HepG2 (cell line): ENCODE measurements around the gene ISLR. TPM values are rescaled to one million over a fixed set of nuclear protein-coding genes. Genes with fewer than 3 reads are reported as not detected.

Experiments used
- ATAC-seq: fragments of 200-7000 bp; cut with Tn5 transposase; 3 replicates; pipeline ENCODE4 v1.9.1; 2020; ENCODE audit warnings: mild to moderate bottlenecking, moderate library complexity
- BruUV-seq: library from RNA; stranded (reverse); fragments of 400-500 nt; replicated peaks from 2 replicates; lab custom pipeline; 2021; lab: Mats Ljungman, UMichigan
- CTCF ChIA-PET: fragments of 300-600 bp; formaldehyde crosslinking; extraction: SDS; loops from one replicate; lab custom pipeline; 2021; ENCODE audit warnings: low total read pairs, inconsistent platforms, low intra/inter-chr PET ratio; lab: Yijun Ruan, JAX
- POLR2A ChIA-PET: fragments of 350-600 bp; sonication (Branson Sonifier 250); formaldehyde crosslinking; loops from one replicate; lab custom pipeline; 2020; ENCODE audit warnings: antibody characterized with exemption, inconsistent platforms; lab: Yijun Ruan, JAX
- DNase-seq: peaks from one replicate; pipeline ENCODE4 v3.0.0-alpha.2; 2015; ENCODE audit warnings: low spot score
- FAIRE-seq: peaks from 3 replicates; lab custom pipeline; 2011; peaks lifted over from hg19 to GRCh38; lab: Jason Lieb, UNC
- H2AFZ ChIP-seq: one replicate; pipeline ENCODE4 v1.6.1; 2011; ENCODE audit warnings: low read length, inconsistent platforms
- H3K27ac ChIP-seq: fragments of 300-600 bp; 3 replicates; pipeline ENCODE4 v1.8.0; 2011; ENCODE audit warnings: mixed run types, mild to moderate bottlenecking, mixed read lengths, low read length, inconsistent platforms; ENCODE audit not compliant: insufficient read depth; ENCODE audit errors: extremely low read length
- H3K27me3 ChIP-seq, 2 experiments: fragments of 200-600 bp in 1 of 2; 2 replicates in 1 of 2; 3 replicates in 1 of 2; pipeline versions ENCODE4 v1.6.0 to v1.8.0; 2011; ENCODE audit warnings: low read length in 2 of 2, mild to moderate bottlenecking in 2 of 2, moderate library complexity in 2 of 2, inconsistent platforms in 1 of 2; ENCODE audit not compliant: insufficient read depth in 2 of 2, control insufficient read depth in 1 of 2
- H3K36me3 ChIP-seq, 2 experiments: fragments of 200-600 bp in 1 of 2; replicated peaks in 1 of 2; 2 replicates in 1 of 2; 3 replicates in 1 of 2; pipeline versions ENCODE4 v1.5.1 to v1.8.0; 2011; ENCODE audit warnings: low read length in 2 of 2, inconsistent platforms in 1 of 2; ENCODE audit not compliant: insufficient read depth in 2 of 2, control insufficient read depth in 1 of 2
- H3K4me1 ChIP-seq: 2 replicates; pipeline ENCODE4 v1.5.1; 2012; ENCODE audit warnings: low read length, inconsistent platforms; ENCODE audit not compliant: insufficient read depth
- H3K4me2 ChIP-seq: 2 replicates; pipeline ENCODE4 v1.6.0; 2011; ENCODE audit warnings: low read depth, low read length, inconsistent platforms
- H3K4me3 ChIP-seq, 3 experiments: fragments of 200-600 bp in 1 of 3; sonication (generic), shearing (Covaris generic) in 1 of 3; replicated peaks in 1 of 3; 2 replicates each; pipeline ENCODE4 v1.5.1; 2011 to 2016; ENCODE audit warnings: low read length in 3 of 3, inconsistent platforms in 2 of 3, low read depth in 2 of 3, mild to moderate bottlenecking in 2 of 3, control low read depth in 1 of 3, mixed read lengths in 1 of 3; ENCODE audit not compliant: insufficient read depth in 1 of 3
- H3K79me2 ChIP-seq: one replicate; pipeline ENCODE4 v1.6.1; 2011; ENCODE audit warnings: low read length, inconsistent platforms; ENCODE audit not compliant: insufficient read depth
- H3K9ac ChIP-seq: 2 replicates; pipeline ENCODE4 v1.6.0; 2011; ENCODE audit warnings: mild to moderate bottlenecking, low read depth, low read length, inconsistent platforms; ENCODE audit not compliant: insufficient read depth
- H3K9me3 ChIP-seq: 2 replicates; pipeline ENCODE4 v1.5.1; 2012; ENCODE audit warnings: mild to moderate bottlenecking, low read length
- H4K20me1 ChIP-seq: 2 replicates; pipeline ENCODE4 v1.6.0; 2011; ENCODE audit warnings: inconsistent platforms, mild to moderate bottlenecking, low read length, moderate library complexity; ENCODE audit not compliant: insufficient read depth
- ATF7 ChIP-seq, 2 experiments: fragments of 450-650 bp in 1 of 2; sonication (generic) in 1 of 2; formaldehyde crosslinking in 1 of 2; IDR thresholded peaks; 2 replicates each; pipeline versions ENCODE4 v1.4.0 to v1.6.1; 2016 to 2020; ENCODE audit warnings: antibody characterized with exemption in 1 of 2, mild to moderate bottlenecking in 1 of 2, missing genetic modification reagents in 1 of 2
- EHMT2 ChIP-seq: fragments of 200-600 bp; sonication (generic); IDR thresholded peaks from 2 replicates; pipeline ENCODE4 v1.7.0; 2017; ENCODE audit warnings: antibody characterized with exemption, low read depth, low read length, borderline replicate concordance
- FOXC1 ChIP-seq: sonication (generic); formaldehyde crosslinking; IDR thresholded peaks from 2 replicates; pipeline ENCODE4 v1.8.0; 2022; ENCODE audit warnings: mild to moderate bottlenecking, missing genetic modification reagents, borderline replicate concordance
- HOXA3 ChIP-seq: sonication (generic); formaldehyde crosslinking; IDR thresholded peaks from 2 replicates; pipeline ENCODE4 v1.5.0; 2020; ENCODE audit warnings: missing genetic modification reagents
- HOXA7 ChIP-seq: sonication (generic); formaldehyde crosslinking; IDR thresholded peaks from 2 replicates; pipeline ENCODE4 v1.8.1; 2022; ENCODE audit warnings: mild to moderate bottlenecking, missing genetic modification reagents, moderate library complexity
- MLLT10 ChIP-seq: sonication (generic); formaldehyde crosslinking; IDR thresholded peaks from 2 replicates; pipeline ENCODE4 v1.4.0; 2020; ENCODE audit warnings: missing genetic modification reagents
- MXD4 ChIP-seq: IDR thresholded peaks from 2 replicates; pipeline ENCODE4 v1.6.1; 2016; ENCODE audit warnings: mild to moderate bottlenecking, missing biosample characterization, missing genetic modification reagents
- NCOA5 ChIP-seq: sonication (generic); formaldehyde crosslinking; IDR thresholded peaks from 2 replicates; pipeline ENCODE4 v1.4.0; 2020; ENCODE audit warnings: missing genetic modification reagents
- NFKBIZ ChIP-seq: IDR thresholded peaks from 2 replicates; pipeline ENCODE4 v1.6.1; 2018; ENCODE audit warnings: missing genetic modification reagents, missing compliant biosample characterization
- NFYC ChIP-seq: IDR thresholded peaks from 2 replicates; pipeline ENCODE4 v1.6.1; 2016; ENCODE audit warnings: missing genetic modification reagents, missing compliant biosample characterization
- PRDM15 ChIP-seq: sonication (generic); formaldehyde crosslinking; IDR thresholded peaks from 2 replicates; pipeline ENCODE4 v1.4.0; 2020; ENCODE audit warnings: missing genetic modification reagents
- PREB ChIP-seq: sonication (generic); formaldehyde crosslinking; IDR thresholded peaks from 2 replicates; pipeline ENCODE4 v1.4.0; 2020; ENCODE audit warnings: missing genetic modification reagents
- PRMT3 ChIP-seq: sonication (generic); formaldehyde crosslinking; IDR thresholded peaks from 2 replicates; pipeline ENCODE4 v1.8.1; 2022; ENCODE audit warnings: low read depth, mild to moderate bottlenecking, moderate library complexity, missing genetic modification reagents, borderline replicate concordance
- RFXANK ChIP-seq: IDR thresholded peaks from 2 replicates; pipeline ENCODE4 v1.6.1; 2016
- WGBS: methylation state at CpG from one replicate; pipeline ENCODE4 v1.1.6; 2017; ENCODE audit warnings: low lambda C conversion rate; 5-methylcytosine and 5-hydroxymethylcytosine counted together
- in situ Hi-C: cut with HindIII; loops from 2 replicates; pipeline ENCODE4 v1.10.0; 2017; ENCODE audit warnings: low pct_unique_long_range_greater_than_20kb; ENCODE audit not compliant: extremely low pct_ligation_motif_present
- intact Hi-C: fragments of 100-400 bp; cut with micrococcal nuclease; formaldehyde crosslinking; loops from one replicate; pipeline ENCODE4 v1.10.0; 2022; ENCODE audit not compliant: unreplicated experiment
- polyA plus RNA-seq, 8 experiments: library from polyadenylated mRNA; depleted of rRNA in 3 of 8; stranded (reverse) in 7 of 8; unstranded in 1 of 8; fragments of >200 nt; fragmentation: Illumina TruSeq in 4 of 8; extraction: Trizol in 4 of 8; gene quantifications; 2 replicates each; pipeline versions ENCODE4 v1.2.1 to v1.2.3, GENCODE V29; 2011 to 2016; ENCODE audit warnings: low read depth in 4 of 8, missing spikeins in 1 of 8, mixed read lengths in 1 of 8; ENCODE audit not compliant: insufficient read depth in 1 of 8
- total RNA-seq, 5 experiments: library from RNA; depleted of rRNA; stranded (reverse); fragments of >200 nt; fragmentation: Illumina TruSeq; extraction: Trizol; gene quantifications; 2 replicates each; pipeline ENCODE4 v1.2.3, GENCODE V29; 2016; ENCODE audit warnings: low read depth in 1 of 5
- TF ChIP-seq, protein P1 (sequence below): sonication (generic); formaldehyde crosslinking; IDR thresholded peaks from 2 replicates; pipeline ENCODE4 v1.5.0; 2020; ENCODE audit warnings: missing genetic modification reagents, mild to moderate bottlenecking, borderline replicate concordance

The ISLR gene
- total and polyA plus RNA-seq, 2 of the 13 experiments (the other 11 are each of a cell fraction or from before 2014, with no cell fraction given) = not detected

GRCh38 chr15:74138642-74139041 lies 34.9 kb upstream of the ISLR start:
- Histone ChIP-seq H3K27me3 (peaks cover 12 to 35% of the 10 kb centered on the region in 2 experiments), H4K20me1 (0 out of 2 replicates have a peak, but pooled peaks cover 3% of the 10 kb centered on the region), H3K36me3 (no peaks in the 10 kb centered on the region), H3K9ac (no peak overlapping the region), H3K79me2 (no peaks in the 10 kb centered on the region), H3K27ac (no peak overlapping the region), H3K4me2 (no peak overlapping the region), H3K9me3 (no peaks in the 10 kb centered on the region), H3K4me3 (no peak overlapping the region), H2AFZ (no peak overlapping the region), H3K4me1 (no peaks in the 10 kb centered on the region)
- 29% methylated on average over 2 of the region's 4 CpGs for WGBS
- intact Hi-C loops (no loop called here), in situ Hi-C loops (no loop called here)
- TF ChIP-seq FOXC1 (no peak), HOXA7 (no peak), NFKBIZ (CRISPR knock-in tag) (no peak), EHMT2 (no peak), MLLT10 (no peak), ATF7 (IDR thresholded peaks at IDR 0.05) (no peak), ATF7 (CRISPR knock-in tag; IDR thresholded peaks at IDR 0.05) (no peak), PRMT3 (CRISPR knock-in tag) (no peak), RFXANK (CRISPR knock-in tag) (no peak), HOXA3 (CRISPR knock-in tag) (no peak), MXD4 (CRISPR knock-in tag) (no peak), NFYC (CRISPR knock-in tag) (no peak), NCOA5 (no peak), PRDM15 (CRISPR knock-in tag) (no peak), PREB (CRISPR knock-in tag) (no peak)
- TF ChIP-seq, protein P1, sequence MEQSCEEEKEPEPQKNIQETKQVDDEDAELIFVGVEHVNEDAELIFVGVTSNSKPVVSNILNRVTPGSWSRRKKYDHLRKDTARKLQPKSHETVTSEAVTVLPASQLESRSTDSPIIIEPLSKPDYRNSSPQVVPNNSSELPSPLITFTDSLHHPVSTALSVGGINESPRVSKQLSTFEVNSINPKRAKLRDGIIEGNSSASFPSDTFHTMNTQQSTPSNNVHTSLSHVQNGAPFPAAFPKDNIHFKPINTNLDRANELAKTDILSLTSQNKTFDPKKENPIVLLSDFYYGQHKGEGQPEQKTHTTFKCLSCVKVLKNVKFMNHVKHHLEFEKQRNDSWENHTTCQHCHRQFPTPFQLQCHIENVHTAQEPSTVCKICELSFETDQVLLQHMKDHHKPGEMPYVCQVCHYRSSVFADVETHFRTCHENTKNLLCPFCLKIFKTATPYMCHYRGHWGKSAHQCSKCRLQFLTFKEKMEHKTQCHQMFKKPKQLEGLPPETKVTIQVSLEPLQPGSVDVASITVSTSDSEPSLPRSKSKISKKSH (CRISPR knock-in tag) = no peak
- BruUV-seq = no TSS peak
- no peak for DNase-seq
- ChIA-PET CTCF (no interaction called here), POLR2A (no interaction called here)
- no peak for ATAC-seq
- FAIRE-seq = no peak
